Measurements from ENCODE around the gene E2F4. TPM values are rescaled to one million over a fixed set of nuclear protein-coding genes. Genes with fewer than 3 reads are reported as not detected.

The E2F4 gene
- total and polyA plus RNA-seq, 2 of the 13 experiments (the other 11 are each of a cell fraction or from before 2014, with no cell fraction given), result 84.8 to 91.2 TPM

DNA sequence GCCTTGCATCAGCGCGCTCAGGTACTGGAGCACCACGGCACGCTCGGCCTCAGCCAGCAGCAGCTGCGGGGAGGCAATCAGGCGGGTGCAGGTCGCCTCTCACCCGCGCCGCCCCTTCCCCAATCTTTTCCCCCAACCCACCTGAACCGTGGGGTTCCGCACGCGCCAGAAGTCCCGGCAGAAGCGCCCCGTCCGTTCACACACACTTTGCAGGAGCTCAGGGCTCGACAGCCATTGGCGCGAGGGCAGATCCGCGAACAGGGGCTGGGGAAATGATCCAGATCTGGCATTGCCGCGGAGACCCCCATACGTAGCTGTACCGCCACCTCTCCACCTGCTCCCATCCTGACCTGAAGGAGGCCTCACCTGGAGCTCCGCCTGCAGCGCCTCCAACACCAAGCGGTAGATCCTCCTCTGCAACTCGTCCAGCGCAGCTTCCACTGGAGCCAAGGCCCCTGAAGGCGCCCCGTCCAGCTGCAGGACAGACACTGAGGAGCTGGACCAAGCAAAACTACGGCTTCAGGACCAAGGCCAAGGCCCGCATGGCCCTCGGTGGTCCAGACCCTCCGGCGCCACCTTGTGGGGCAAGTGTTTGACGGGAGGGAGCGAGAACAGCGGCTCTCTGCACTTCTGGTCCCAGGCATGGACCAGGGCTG is 6.8 kb upstream of the E2F4 start (continued):
- TF ChIP-seq, protein P1, sequence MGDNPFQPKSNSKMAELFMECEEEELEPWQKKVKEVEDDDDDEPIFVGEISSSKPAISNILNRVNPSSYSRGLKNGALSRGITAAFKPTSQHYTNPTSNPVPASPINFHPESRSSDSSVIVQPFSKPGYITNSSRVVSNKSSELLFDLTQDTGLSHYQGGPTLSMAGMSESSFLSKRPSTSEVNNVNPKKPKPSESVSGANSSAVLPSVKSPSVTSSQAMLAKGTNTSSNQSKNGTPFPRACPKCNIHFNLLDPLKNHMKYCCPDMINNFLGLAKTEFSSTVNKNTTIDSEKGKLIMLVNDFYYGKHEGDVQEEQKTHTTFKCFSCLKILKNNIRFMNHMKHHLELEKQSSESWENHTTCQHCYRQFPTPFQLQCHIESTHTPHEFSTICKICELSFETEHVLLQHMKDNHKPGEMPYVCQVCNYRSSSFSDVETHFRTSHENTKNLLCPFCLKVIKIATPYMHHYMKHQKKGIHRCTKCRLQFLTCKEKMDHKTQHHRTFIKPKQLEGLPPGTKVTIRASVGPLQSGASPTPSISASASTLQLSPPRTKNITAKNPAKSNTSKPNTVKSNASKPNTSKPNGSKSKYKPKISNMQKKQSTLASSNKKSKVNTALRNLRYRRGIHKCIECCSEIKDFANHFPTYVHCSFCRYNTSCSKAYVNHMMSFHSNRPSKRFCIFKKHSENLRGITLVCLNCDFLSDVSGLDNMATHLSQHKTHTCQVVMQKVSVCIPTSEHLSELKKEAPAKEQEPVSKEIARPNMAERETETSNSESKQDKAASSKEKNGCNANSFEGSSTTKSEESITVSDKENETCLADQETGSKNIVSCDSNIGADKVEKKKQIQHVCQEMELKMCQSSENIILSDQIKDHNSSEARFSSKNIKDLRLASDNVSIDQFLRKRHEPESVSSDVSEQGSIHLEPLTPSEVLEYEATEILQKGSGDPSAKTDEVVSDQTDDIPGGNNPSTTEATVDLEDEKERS (CRISPR knock-in tag; IDR thresholded peaks at IDR 0.05), result peak; percentile 97
- TF ChIP-seq RCOR2 (CRISPR knock-in tag; IDR thresholded peaks at IDR 0.05) (peak; percentile 79; the same call in 1 of the 2 replicates), GFI1 (CRISPR knock-in tag; IDR thresholded peaks at IDR 0.05; ENCODE audit: borderline replicate concordance) (peak; percentile 19; the same call in 1 of the 2 replicates), FOXK1 (CRISPR knock-in tag; IDR thresholded peaks at IDR 0.05; ENCODE audit: borderline replicate concordance, low read depth) (peak; percentile 62; the same call in 1 of the 2 replicates), ZBTB8A (CRISPR knock-in tag; IDR thresholded peaks at IDR 0.05; ENCODE audit: borderline replicate concordance, low read depth) (no peak), ZNF136 (CRISPR knock-in tag; IDR thresholded peaks at IDR 0.05; ENCODE audit: low read depth) (peak; percentile 96; the same call in 1 of the 2 replicates), ZNF501 (CRISPR knock-in tag; IDR thresholded peaks at IDR 0.05) (peak; percentile 64), CTCF (CRISPR knock-in tag; IDR thresholded peaks at IDR 0.05) (peak; percentile 99), SNAPC5 (CRISPR knock-in tag; IDR thresholded peaks at IDR 0.05; ENCODE audit: borderline replicate concordance) (no peak), SPEN (CRISPR knock-in tag; IDR thresholded peaks at IDR 0.05; ENCODE audit: low read depth) (peak; percentile 68; the same call in 1 of the 2 replicates), ZNF543 (CRISPR knock-in tag; IDR thresholded peaks at IDR 0.05) (no peak), REPIN1 (CRISPR knock-in tag; IDR thresholded peaks at IDR 0.05; ENCODE audit: borderline replicate concordance, low read depth) (peak; percentile 90; the same call in 1 of the 2 replicates), NCOR1 (IDR thresholded peaks at IDR 0.05; ENCODE audit: borderline replicate concordance, low read length) (no peak)
- TF ChIP-seq, protein P2, sequence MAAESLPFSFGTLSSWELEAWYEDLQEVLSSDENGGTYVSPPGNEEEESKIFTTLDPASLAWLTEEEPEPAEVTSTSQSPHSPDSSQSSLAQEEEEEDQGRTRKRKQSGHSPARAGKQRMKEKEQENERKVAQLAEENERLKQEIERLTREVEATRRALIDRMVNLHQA (CRISPR knock-in tag; IDR thresholded peaks at IDR 0.05), result no peak
- TF ChIP-seq, protein P3, sequence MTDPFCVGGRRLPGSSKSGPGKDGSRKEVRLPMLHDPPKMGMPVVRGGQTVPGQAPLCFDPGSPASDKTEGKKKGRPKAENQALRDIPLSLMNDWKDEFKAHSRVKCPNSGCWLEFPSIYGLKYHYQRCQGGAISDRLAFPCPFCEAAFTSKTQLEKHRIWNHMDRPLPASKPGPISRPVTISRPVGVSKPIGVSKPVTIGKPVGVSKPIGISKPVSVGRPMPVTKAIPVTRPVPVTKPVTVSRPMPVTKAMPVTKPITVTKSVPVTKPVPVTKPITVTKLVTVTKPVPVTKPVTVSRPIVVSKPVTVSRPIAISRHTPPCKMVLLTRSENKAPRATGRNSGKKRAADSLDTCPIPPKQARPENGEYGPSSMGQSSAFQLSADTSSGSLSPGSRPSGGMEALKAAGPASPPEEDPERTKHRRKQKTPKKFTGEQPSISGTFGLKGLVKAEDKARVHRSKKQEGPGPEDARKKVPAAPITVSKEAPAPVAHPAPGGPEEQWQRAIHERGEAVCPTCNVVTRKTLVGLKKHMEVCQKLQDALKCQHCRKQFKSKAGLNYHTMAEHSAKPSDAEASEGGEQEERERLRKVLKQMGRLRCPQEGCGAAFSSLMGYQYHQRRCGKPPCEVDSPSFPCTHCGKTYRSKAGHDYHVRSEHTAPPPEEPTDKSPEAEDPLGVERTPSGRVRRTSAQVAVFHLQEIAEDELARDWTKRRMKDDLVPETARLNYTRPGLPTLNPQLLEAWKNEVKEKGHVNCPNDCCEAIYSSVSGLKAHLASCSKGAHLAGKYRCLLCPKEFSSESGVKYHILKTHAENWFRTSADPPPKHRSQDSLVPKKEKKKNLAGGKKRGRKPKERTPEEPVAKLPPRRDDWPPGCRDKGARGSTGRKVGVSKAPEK (CRISPR knock-in tag; IDR thresholded peaks at IDR 0.05; ENCODE audit: borderline replicate concordance), result peak; percentile 84; the same call in 1 of the 2 replicates
- TF ChIP-seq, protein P4, sequence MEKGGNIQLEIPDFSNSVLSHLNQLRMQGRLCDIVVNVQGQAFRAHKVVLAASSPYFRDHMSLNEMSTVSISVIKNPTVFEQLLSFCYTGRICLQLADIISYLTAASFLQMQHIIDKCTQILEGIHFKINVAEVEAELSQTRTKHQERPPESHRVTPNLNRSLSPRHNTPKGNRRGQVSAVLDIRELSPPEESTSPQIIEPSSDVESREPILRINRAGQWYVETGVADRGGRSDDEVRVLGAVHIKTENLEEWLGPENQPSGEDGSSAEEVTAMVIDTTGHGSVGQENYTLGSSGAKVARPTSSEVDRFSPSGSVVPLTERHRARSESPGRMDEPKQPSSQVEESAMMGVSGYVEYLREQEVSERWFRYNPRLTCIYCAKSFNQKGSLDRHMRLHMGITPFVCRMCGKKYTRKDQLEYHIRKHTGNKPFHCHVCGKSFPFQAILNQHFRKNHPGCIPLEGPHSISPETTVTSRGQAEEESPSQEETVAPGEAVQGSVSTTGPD (CRISPR knock-in tag; IDR thresholded peaks at IDR 0.05), result no peak
- TF ChIP-seq, protein P5, sequence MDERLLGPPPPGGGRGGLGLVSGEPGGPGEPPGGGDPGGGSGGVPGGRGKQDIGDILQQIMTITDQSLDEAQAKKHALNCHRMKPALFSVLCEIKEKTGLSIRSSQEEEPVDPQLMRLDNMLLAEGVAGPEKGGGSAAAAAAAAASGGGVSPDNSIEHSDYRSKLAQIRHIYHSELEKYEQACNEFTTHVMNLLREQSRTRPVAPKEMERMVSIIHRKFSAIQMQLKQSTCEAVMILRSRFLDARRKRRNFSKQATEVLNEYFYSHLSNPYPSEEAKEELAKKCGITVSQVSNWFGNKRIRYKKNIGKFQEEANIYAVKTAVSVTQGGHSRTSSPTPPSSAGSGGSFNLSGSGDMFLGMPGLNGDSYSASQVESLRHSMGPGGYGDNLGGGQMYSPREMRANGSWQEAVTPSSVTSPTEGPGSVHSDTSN (CRISPR knock-in tag; IDR thresholded peaks at IDR 0.05), result no peak
